ENCODE results near the gene WDR74. TPM values are rescaled to one million over a fixed set of nuclear protein-coding genes. Genes with fewer than 3 reads are reported as not detected.
A peak's percentile ranks its signal among the peaks of the same experiment; 100 is the strongest.

WDR74 gene
- total and polyA plus RNA-seq, 9 of the 15 experiments (the other 6 are each of a cell fraction or from before 2014, with no cell fraction given) = 32.7 to 210 (median 114) TPM

GRCh38 chr11:62880803-62881578 is 41.6 kb upstream of the WDR74 start, which contains the start of gene SLC3A2 (continued):
- TF ChIP-seq E4F1 (CRISPR knock-in tag; IDR thresholded peaks at IDR 0.05; ENCODE audit: borderline replicate concordance) (no peak), NR4A1 (CRISPR knock-in tag; IDR thresholded peaks at IDR 0.05) (no peak), NR4A1 (tag; IDR thresholded peaks at IDR 0.05) (peak; percentile 81), PBX2 (CRISPR knock-in tag; IDR thresholded peaks at IDR 0.05; ENCODE audit: low read depth) (no peak), PBX2 (tag; conservative IDR thresholded peaks at IDR 0.05; ENCODE audit: low read depth) (no peak), ZHX1 (conservative IDR thresholded peaks at IDR 0.05; ENCODE audit: low read length) (0 out of 2 replicates have a peak, but pooled peaks have one; percentile 39), ZBTB43 (CRISPR knock-in tag; IDR thresholded peaks at IDR 0.05) (0 out of 2 replicates have a peak, but pooled peaks have one; percentile 42), NFIX (CRISPR knock-in tag; IDR thresholded peaks at IDR 0.05; ENCODE audit: low read depth) (no peak), ZNF444 (CRISPR knock-in tag; IDR thresholded peaks at IDR 0.05) (no peak), ZNF384 (IDR thresholded peaks at IDR 0.05; ENCODE audit: low read depth, low read length) (no peak), PHTF2 (CRISPR knock-in tag; IDR thresholded peaks at IDR 0.05) (peak; percentile 49; the same call in 1 of the 2 replicates), RBM34 (IDR thresholded peaks at IDR 0.05; ENCODE audit: borderline replicate concordance, insufficient read depth, low read length) (no peak), IRF9 (tag; IDR thresholded peaks at IDR 0.05) (no peak), U2AF1 (optimal IDR thresholded peaks at IDR 0.05; ENCODE audit: low read depth, low read length) (peak; percentile 43), THRAP3 (IDR thresholded peaks at IDR 0.05; ENCODE audit: borderline replicate concordance) (peak; percentile 49; the same call in 1 of the 2 replicates), LARP7 (IDR thresholded peaks at IDR 0.05) (peak; percentile 86; the same call in 1 of the 2 replicates)

All from K562 (cell line).